Spleen (tissue), 11 donors: ENCODE results near the gene IRF2. TPM values are rescaled to one million over a fixed set of nuclear protein-coding genes. Genes with fewer than 3 reads are reported as not detected.

ENCODE experiments used
- DNase-seq: peaks from one replicate; pipeline ENCODE4 v3.0.0-alpha.2; 2020
- H3K27ac ChIP-seq, 8 donors: fragments of 200-600 bp; sonication (generic) in 7 of 8; 1 replicate in 4 of 8; 2 replicates in 4 of 8; pipeline versions ENCODE4 v1.5.0 to v1.8.0; 2016 to 2021; ENCODE audit warnings: inconsistent platforms in 4 of 8, mild to moderate bottlenecking in 4 of 8, moderate library complexity in 1 of 8
- H3K27me3 ChIP-seq, 7 donors: fragments of 200-600 bp; sonication (generic) in 6 of 7; replicated peaks in 1 of 7; 1 replicate in 4 of 7; 2 replicates in 3 of 7; pipeline versions ENCODE4 v1.5.0 to v1.8.0; 2016 to 2021; ENCODE audit warnings: inconsistent platforms in 3 of 7, mild to moderate bottlenecking in 1 of 7
- H3K36me3 ChIP-seq, 6 donors: fragments of 200-600 bp; sonication (generic) in 5 of 6; 1 replicate in 4 of 6; 2 replicates in 2 of 6; pipeline versions ENCODE4 v1.5.0 to v1.8.0; 2016 to 2021; ENCODE audit warnings: inconsistent platforms in 2 of 6
- H3K4me1 ChIP-seq, 6 donors: fragments of 200-600 bp; sonication (generic) in 5 of 6; 1 replicate in 3 of 6; 2 replicates in 3 of 6; pipeline versions ENCODE4 v1.5.0 to v1.8.0; 2016 to 2021; ENCODE audit warnings: inconsistent platforms in 3 of 6
- H3K4me3 ChIP-seq, 8 donors: fragments of 200-600 bp; sonication (generic) in 7 of 8; 1 replicate in 4 of 8; 2 replicates in 4 of 8; pipeline versions ENCODE4 v1.5.0 to v1.8.0; 2016 to 2021; ENCODE audit warnings: inconsistent platforms in 4 of 8, mild to moderate bottlenecking in 4 of 8, moderate library complexity in 2 of 8
- H3K9me3 ChIP-seq, 8 donors: fragments of 200-600 bp; sonication (generic) in 7 of 8; 1 replicate in 4 of 8; 2 replicates in 4 of 8; pipeline versions ENCODE4 v1.5.0 to v1.8.0; 2016 to 2021; ENCODE audit warnings: inconsistent platforms in 4 of 8
- POLR2A ChIP-seq, 3 donors: fragments of 450-650 bp; IDR thresholded peaks; one replicate each; pipeline ENCODE4 v1.5.1; 2017; ENCODE audit warnings: antibody characterized with exemption in 3 of 3, mild to moderate bottlenecking in 1 of 3
- POLR2AphosphoS5 ChIP-seq, 3 donors: sonication (generic); formaldehyde crosslinking; IDR thresholded peaks; one replicate each; pipeline ENCODE4 v1.5.1; 2017; ENCODE audit warnings: antibody characterized with exemption in 3 of 3
- WGBS, 5 donors: extraction: QIAGEN DNeasy Blood & Tissue Kit in 3 of 5; methylation state at CpG; one replicate each; pipeline versions ENCODE4 v1.1.5 to v1.1.7; 2013 to 2018; 5-methylcytosine and 5-hydroxymethylcytosine counted together
- intact Hi-C: fragments of 100-400 bp; cut with DNase I; formaldehyde crosslinking; loops from one replicate; pipeline ENCODE4 v1.15.0; 2023; ENCODE audit warnings: low total_unique reads
- polyA plus RNA-seq, 3 donors: library from polyadenylated mRNA; stranded (reverse); fragments of 200-250 nt; gene quantifications; one replicate each; pipeline ENCODE4 v1.2.1, GENCODE V29; 2013
- total RNA-seq, 7 donors: library from RNA; depleted of rRNA in 3 of 7; stranded (reverse); fragments of >200 nt in 3 of 7; fragmentation: NEBNext Ultra II Directional in 4 of 7; extraction: Animal tissue kit (Norgen Biotek cat#: 25700) in 4 of 7; gene quantifications; one replicate each; pipeline versions ENCODE4 v1.1.0 to v1.2.1, GENCODE V29; 2016 to 2021
- TF ChIP-seq, protein P1 (sequence below), 11 experiments: fragments of 200-600 bp in 7 of 11; fragments of 450-650 bp in 4 of 11; sonication (generic) in 4 of 11; IDR thresholded peaks in 8 of 11; conservative IDR thresholded peaks in 3 of 11; 1 replicate in 7 of 11; 2 replicates in 4 of 11; pipeline versions ENCODE4 v1.4.0 to v1.8.0; 2016 to 2021; ENCODE audit warnings: antibody characterized with exemption in 11 of 11, inconsistent platforms in 4 of 11, mild to moderate bottlenecking in 1 of 11
- donor health status: healthy with polysubstance abuse.
- donor health status: DM: no; HTN: no; CAD: no; lungs with moderate emphysema.
- donor health status: DM: no; HTN: no; CAD: no.
- donor health status: Bipolar disorder and iron deficiency.
- donor health status: healthy.
- donor health status: DM: no; HTN: no; CAD: no.
- donor health status: DM: yes; HTN: yes; CAD: no.

Gene IRF2
- total and polyA plus RNA-seq, 10 donors = 27.1 to 101 (median 87.2) TPM

DNA sequence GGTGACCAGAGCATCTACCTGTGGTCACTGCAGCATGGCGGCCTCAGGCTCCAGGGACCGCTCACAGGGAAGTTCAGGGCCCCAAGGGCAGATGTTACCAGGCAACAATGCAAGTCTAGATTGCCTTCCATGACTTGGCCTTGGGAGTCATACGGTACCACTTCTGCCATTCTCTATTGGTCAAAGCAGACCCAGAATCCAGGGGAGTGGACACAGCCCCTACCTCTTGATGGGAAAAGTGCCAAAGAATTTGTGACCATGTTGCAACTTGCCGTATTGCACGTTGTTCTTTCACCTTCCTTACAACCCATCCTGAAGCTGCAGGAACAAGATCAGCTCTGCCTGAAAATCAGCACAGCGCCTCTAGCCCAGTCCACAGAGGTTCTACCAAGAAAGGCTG lies 111.1 kb downstream of the IRF2 start:
- Histone ChIP-seq H3K4me3 (no peak overlapping the region), H3K27me3 (no peaks in the 10 kb centered on the region), H3K4me1 (peaks cover 0 to 27% (median 5%) of the 10 kb centered on the region in 6 donors), H3K9me3 (no peaks in the 10 kb centered on the region), H3K36me3 (no peaks in the 10 kb centered on the region), H3K27ac (peak overlapping the region in 1 of 8 donors; percentile 46)
- intact Hi-C loops = no loop called here
- WGBS, 5 donors = 81 to 94% (median 90%) methylated on average over 5 to 6 of the region's 6 CpGs
- DNase-seq = no peak
- TF ChIP-seq POLR2AphosphoS5 (IDR thresholded peaks at IDR 0.05) = no peak
- no peak for TF ChIP-seq POLR2A (IDR thresholded peaks at IDR 0.05)

DNA sequence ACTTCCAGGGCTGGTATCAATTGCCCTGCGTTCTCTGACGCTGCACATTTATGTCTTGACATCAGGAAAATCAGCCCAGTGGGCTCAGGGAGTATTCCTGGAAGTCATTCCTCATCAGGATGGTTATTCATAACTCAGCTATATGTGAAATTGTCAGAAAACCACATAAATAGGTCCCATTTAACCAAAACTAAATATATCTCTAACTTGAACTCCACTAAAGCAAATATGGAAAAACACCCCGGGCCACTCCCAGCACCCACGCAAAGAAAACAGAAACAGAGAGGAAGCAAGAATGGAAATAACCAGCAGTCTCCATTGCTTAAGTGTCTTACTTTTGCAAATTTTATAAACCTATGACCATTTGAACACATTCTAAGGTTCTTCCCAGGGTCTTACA lies 112.0 kb downstream of the IRF2 start:
- H3K4me3 ChIP-seq = no peak overlapping the region
- no peak for DNase-seq
- H3K4me1 ChIP-seq = peaks cover 0 to 31% (median 5%) of the 10 kb centered on the region in 6 donors
- H3K36me3 ChIP-seq = no peaks in the 10 kb centered on the region
- peaks cover 0 to 8% (median 0%) of the 10 kb centered on the region in 8 donors for H3K9me3 ChIP-seq
- peak overlapping the region in 2 of 8 donors; percentile 19 to 46 for H3K27ac ChIP-seq
- H3K27me3 ChIP-seq = no peaks in the 10 kb centered on the region
- intact Hi-C loops = no loop called here
- WGBS, 5 donors = 75 to 82% (median 79%) methylated on average over 4 of the region's 4 CpGs
- TF ChIP-seq POLR2AphosphoS5 (IDR thresholded peaks at IDR 0.05) (no peak), POLR2A (IDR thresholded peaks at IDR 0.05) (no peak)
- TF ChIP-seq, protein P1, sequence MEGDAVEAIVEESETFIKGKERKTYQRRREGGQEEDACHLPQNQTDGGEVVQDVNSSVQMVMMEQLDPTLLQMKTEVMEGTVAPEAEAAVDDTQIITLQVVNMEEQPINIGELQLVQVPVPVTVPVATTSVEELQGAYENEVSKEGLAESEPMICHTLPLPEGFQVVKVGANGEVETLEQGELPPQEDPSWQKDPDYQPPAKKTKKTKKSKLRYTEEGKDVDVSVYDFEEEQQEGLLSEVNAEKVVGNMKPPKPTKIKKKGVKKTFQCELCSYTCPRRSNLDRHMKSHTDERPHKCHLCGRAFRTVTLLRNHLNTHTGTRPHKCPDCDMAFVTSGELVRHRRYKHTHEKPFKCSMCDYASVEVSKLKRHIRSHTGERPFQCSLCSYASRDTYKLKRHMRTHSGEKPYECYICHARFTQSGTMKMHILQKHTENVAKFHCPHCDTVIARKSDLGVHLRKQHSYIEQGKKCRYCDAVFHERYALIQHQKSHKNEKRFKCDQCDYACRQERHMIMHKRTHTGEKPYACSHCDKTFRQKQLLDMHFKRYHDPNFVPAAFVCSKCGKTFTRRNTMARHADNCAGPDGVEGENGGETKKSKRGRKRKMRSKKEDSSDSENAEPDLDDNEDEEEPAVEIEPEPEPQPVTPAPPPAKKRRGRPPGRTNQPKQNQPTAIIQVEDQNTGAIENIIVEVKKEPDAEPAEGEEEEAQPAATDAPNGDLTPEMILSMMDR (IDR thresholded peaks at IDR 0.05 in 8 of 11, conservative IDR thresholded peaks at IDR 0.05 in 3 of 11) = no peak

DNA sequence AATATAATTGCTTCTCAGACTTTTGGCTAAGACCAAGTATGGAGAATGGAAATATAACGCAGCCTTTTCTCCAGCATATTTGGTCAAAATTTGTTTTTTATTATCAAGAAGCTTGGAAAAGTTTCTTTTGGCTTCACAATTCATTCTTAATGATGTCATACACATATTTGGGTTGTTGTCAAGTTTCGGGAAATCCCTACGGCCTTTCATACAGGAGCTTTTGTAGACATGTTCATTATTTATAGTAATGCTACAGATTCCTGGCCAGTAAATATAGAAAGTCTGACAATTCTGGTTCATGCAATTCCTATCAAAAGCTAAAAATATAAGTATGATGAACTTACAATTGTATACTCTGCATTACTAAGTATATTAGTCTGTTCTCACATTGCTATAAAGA lies 112.9 kb downstream of the IRF2 start:
- no peak for DNase-seq
- Histone ChIP-seq H3K27me3 (no peaks in the 10 kb centered on the region), H3K36me3 (no peaks in the 10 kb centered on the region), H3K27ac (no peak overlapping the region), H3K4me3 (no peak overlapping the region), H3K4me1 (peaks cover 0 to 41% (median 8%) of the 10 kb centered on the region in 6 donors), H3K9me3 (peaks cover 0 to 9% (median 0%) of the 10 kb centered on the region in 8 donors)
- TF ChIP-seq POLR2AphosphoS5 (IDR thresholded peaks at IDR 0.05) (no peak), POLR2A (IDR thresholded peaks at IDR 0.05) (no peak)
- TF ChIP-seq, protein P1 (IDR thresholded peaks at IDR 0.05 in 8 of 11, conservative IDR thresholded peaks at IDR 0.05 in 3 of 11) = no peak
- intact Hi-C loops = no loop called here
- WGBS, 5 donors = 72 to 100% (median 86%) methylated on average over 3 of the region's 3 CpGs

DNA sequence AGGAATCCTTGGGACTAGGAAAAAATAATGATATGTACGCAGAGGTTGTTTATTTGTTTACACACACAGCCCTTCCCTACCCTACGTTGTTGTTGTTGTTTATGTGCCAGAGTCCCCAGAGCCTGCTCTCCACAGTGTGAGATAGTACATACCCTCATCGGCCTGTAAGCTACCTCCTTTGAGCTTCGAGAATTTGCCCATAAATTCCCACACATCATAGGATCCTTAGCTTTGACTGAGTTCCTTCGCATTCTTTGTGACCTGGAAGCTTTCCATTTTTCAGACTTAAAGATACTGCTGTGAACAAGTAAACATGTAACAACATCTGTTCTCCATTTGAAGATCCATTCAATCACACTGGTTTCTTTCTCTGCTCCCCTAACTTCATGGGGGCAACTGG lies 114.5 kb downstream of the IRF2 start:
- no peaks in the 10 kb centered on the region for H3K27me3 ChIP-seq
- H3K36me3 ChIP-seq = no peaks in the 10 kb centered on the region
- H3K9me3 ChIP-seq = peaks cover 0 to 9% (median 0%) of the 10 kb centered on the region in 8 donors
- 91 to 95% (median 93%) methylated on average over 5 of the region's 5 CpGs for WGBS, 5 donors
- no peak overlapping the region for H3K27ac ChIP-seq
- no peak for DNase-seq
- no peak overlapping the region for H3K4me3 ChIP-seq
- TF ChIP-seq, protein P1 (IDR thresholded peaks at IDR 0.05 in 8 of 11, conservative IDR thresholded peaks at IDR 0.05 in 3 of 11) = no peak
- TF ChIP-seq POLR2AphosphoS5 (IDR thresholded peaks at IDR 0.05) (no peak), POLR2A (IDR thresholded peaks at IDR 0.05) (no peak)
- intact Hi-C loops = no loop called here
- peaks cover 8 to 55% (median 23%) of the 10 kb centered on the region in 6 donors for H3K4me1 ChIP-seq
